ENCODE data around the gene PAX4. TPM values are rescaled to one million over a fixed set of nuclear protein-coding genes. Genes with fewer than 3 reads are reported as not detected.

PAX4 gene
- total and polyA plus RNA-seq, 9 of the 15 experiments (the other 6 are each of a cell fraction or from before 2014, with no cell fraction given) = not detected

GRCh38 chr7:127588697-127589482 lies 29.1 kb downstream of the PAX4 start (continued):
- TF ChIP-seq CHD7 (IDR thresholded peaks at IDR 0.05; ENCODE audit: low read depth, low read length) (no peak), NBN (IDR thresholded peaks at IDR 0.05; ENCODE audit: low read depth) (0 out of 2 replicates have a peak, but pooled peaks have one; percentile 52), PBX2 (CRISPR knock-in tag; IDR thresholded peaks at IDR 0.05; ENCODE audit: low read depth) (no peak), PBX2 (tag; conservative IDR thresholded peaks at IDR 0.05; ENCODE audit: low read depth) (no peak), LARP7 (IDR thresholded peaks at IDR 0.05) (no peak), SMARCA4 (IDR thresholded peaks at IDR 0.05) (peak; percentile 56; the same call in 1 of the 2 replicates), PATZ1 (CRISPR knock-in tag; IDR thresholded peaks at IDR 0.05; ENCODE audit: borderline replicate concordance) (no peak), NCOR1 (IDR thresholded peaks at IDR 0.05) (no peak), ZNF644 (tag; IDR thresholded peaks at IDR 0.05; ENCODE audit: low read depth) (no peak), NUFIP1 (IDR thresholded peaks at IDR 0.05; ENCODE audit: partially characterized antibody) (no peak), FOXJ2 (tag; IDR thresholded peaks at IDR 0.05) (no peak), HNRNPH1 (optimal IDR thresholded peaks at IDR 0.05; ENCODE audit: low read depth, low read length) (no peak)

Data from K562 (cell line).